Parathyroid adenoma (tissue), 2 donors: Measurements from ENCODE around the gene MARK4.

Source experiments
- H2AFZ ChIP-seq: fragments of 300-600 bp; sonication (generic); one replicate; pipeline ENCODE4 v1.7.0; 2017; ENCODE audit warnings: antibody characterized with exemption, mild to moderate bottlenecking
- H3K27ac ChIP-seq: fragments of 300-600 bp; sonication (generic); one replicate; pipeline ENCODE4 v1.7.0; 2017
- H3K27me3 ChIP-seq: fragments of 300-600 bp; sonication (generic); one replicate; pipeline ENCODE4 v1.7.0; 2017; ENCODE audit warnings: low read length; ENCODE audit not compliant: control insufficient read depth, insufficient read depth
- H3K36me3 ChIP-seq: fragments of 300-600 bp; sonication (generic); one replicate; pipeline ENCODE4 v1.7.0; 2017; ENCODE audit warnings: low read length; ENCODE audit not compliant: control insufficient read depth, insufficient read depth
- H3K4me1 ChIP-seq: fragments of 300-600 bp; sonication (generic); one replicate; pipeline ENCODE4 v1.7.0; 2017; ENCODE audit warnings: control low read depth
- H3K4me2 ChIP-seq: fragments of 300-600 bp; sonication (generic); one replicate; pipeline ENCODE4 v1.7.0; 2017; ENCODE audit warnings: low read length
- H3K4me3 ChIP-seq: fragments of 300-600 bp; sonication (generic); one replicate; pipeline ENCODE4 v1.7.0; 2017; ENCODE audit warnings: low read depth, low read length
- H3K79me2 ChIP-seq: fragments of 300-600 bp; sonication (generic); one replicate; pipeline ENCODE4 v1.7.0; 2017; ENCODE audit warnings: control low read depth
- H3K9ac ChIP-seq: fragments of 300-600 bp; sonication (generic); one replicate; pipeline ENCODE4 v1.7.0; 2017; ENCODE audit warnings: mild to moderate bottlenecking
- H3K9me3 ChIP-seq: fragments of 300-600 bp; sonication (generic); one replicate; pipeline ENCODE4 v1.7.0; 2017; ENCODE audit warnings: low read length; ENCODE audit not compliant: control insufficient read depth
- TF ChIP-seq, protein P1 (sequence below): fragments of 300-600 bp; sonication (generic); IDR thresholded peaks from one replicate; pipeline ENCODE4 v1.7.0; 2017; ENCODE audit warnings: antibody characterized with exemption, mild to moderate bottlenecking
- donor health status: primary hyperparathyroidism.

The MARK4 gene

GRCh38 chr19:45217957-45218334 is 33.1 kb upstream of the MARK4 start:
- no peak overlapping the region for H3K4me2 ChIP-seq
- H3K27me3 ChIP-seq: no peaks in the 10 kb centered on the region
- H3K4me1 ChIP-seq: no peaks in the 10 kb centered on the region
- H2AFZ ChIP-seq: no peak overlapping the region
- no peaks in the 10 kb centered on the region for H3K79me2 ChIP-seq
- no peak overlapping the region for H3K27ac ChIP-seq
- TF ChIP-seq, protein P1, sequence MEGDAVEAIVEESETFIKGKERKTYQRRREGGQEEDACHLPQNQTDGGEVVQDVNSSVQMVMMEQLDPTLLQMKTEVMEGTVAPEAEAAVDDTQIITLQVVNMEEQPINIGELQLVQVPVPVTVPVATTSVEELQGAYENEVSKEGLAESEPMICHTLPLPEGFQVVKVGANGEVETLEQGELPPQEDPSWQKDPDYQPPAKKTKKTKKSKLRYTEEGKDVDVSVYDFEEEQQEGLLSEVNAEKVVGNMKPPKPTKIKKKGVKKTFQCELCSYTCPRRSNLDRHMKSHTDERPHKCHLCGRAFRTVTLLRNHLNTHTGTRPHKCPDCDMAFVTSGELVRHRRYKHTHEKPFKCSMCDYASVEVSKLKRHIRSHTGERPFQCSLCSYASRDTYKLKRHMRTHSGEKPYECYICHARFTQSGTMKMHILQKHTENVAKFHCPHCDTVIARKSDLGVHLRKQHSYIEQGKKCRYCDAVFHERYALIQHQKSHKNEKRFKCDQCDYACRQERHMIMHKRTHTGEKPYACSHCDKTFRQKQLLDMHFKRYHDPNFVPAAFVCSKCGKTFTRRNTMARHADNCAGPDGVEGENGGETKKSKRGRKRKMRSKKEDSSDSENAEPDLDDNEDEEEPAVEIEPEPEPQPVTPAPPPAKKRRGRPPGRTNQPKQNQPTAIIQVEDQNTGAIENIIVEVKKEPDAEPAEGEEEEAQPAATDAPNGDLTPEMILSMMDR: no peak
- no peaks in the 10 kb centered on the region for H3K36me3 ChIP-seq
- H3K9ac ChIP-seq: no peak overlapping the region
- H3K4me3 ChIP-seq: no peak overlapping the region
- H3K9me3 ChIP-seq: no peaks in the 10 kb centered on the region

GRCh38 chr19:45218426-45218825 is 32.6 kb upstream of the MARK4 start:
- Histone ChIP-seq H3K27ac (no peak overlapping the region), H3K9me3 (no peaks in the 10 kb centered on the region), H3K36me3 (no peaks in the 10 kb centered on the region), H3K4me3 (no peak overlapping the region), H3K27me3 (no peaks in the 10 kb centered on the region), H3K4me1 (no peaks in the 10 kb centered on the region), H3K9ac (no peak overlapping the region), H3K4me2 (no peak overlapping the region), H2AFZ (no peak overlapping the region), H3K79me2 (no peaks in the 10 kb centered on the region)
- TF ChIP-seq, protein P1: no peak

GRCh38 chr19:45218911-45219743 is 31.9 kb upstream of the MARK4 start:
- no peaks in the 10 kb centered on the region for H3K36me3 ChIP-seq
- H2AFZ ChIP-seq: no peak overlapping the region
- TF ChIP-seq, protein P1: no peak
- H3K4me3 ChIP-seq: no peak overlapping the region
- no peaks in the 10 kb centered on the region for H3K79me2 ChIP-seq
- no peaks in the 10 kb centered on the region for H3K4me1 ChIP-seq
- H3K9me3 ChIP-seq: no peaks in the 10 kb centered on the region
- no peaks in the 10 kb centered on the region for H3K27me3 ChIP-seq
- no peak overlapping the region for H3K4me2 ChIP-seq
- no peak overlapping the region for H3K9ac ChIP-seq
- H3K27ac ChIP-seq: no peak overlapping the region

DNA sequence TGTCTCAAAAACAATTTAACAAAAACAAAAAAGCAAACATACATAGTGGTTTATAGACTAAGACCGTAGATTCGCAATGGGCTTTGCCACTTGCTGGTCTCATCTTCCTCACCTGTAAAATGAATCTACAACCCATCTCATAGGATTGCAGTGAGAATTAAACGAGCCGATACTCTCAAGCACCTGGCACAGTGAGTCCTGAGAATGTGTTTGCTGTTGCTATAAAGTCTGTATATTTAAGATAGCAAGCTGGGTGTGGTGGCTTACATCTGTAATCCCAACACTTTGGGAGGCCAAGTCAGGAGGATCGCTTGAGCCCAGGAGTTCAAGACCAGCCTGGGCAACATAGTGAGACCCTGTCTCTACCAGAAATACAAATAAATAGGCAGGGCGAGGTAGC is 28.3 kb upstream of the MARK4 start:
- Histone ChIP-seq H3K27ac (no peak overlapping the region), H3K4me3 (no peak overlapping the region), H3K4me1 (no peaks in the 10 kb centered on the region), H3K9ac (no peak overlapping the region), H3K9me3 (no peaks in the 10 kb centered on the region), H3K36me3 (no peaks in the 10 kb centered on the region), H3K4me2 (no peak overlapping the region), H3K79me2 (no peaks in the 10 kb centered on the region), H3K27me3 (no peaks in the 10 kb centered on the region), H2AFZ (no peak overlapping the region)
- TF ChIP-seq, protein P1: no peak

- H3K36me3 ChIP-seq: no peaks in the 10 kb centered on the region
- no peak overlapping the region for H3K9ac ChIP-seq
- no peaks in the 10 kb centered on the region for H3K4me1 ChIP-seq
- H2AFZ ChIP-seq: no peak overlapping the region
- H3K9me3 ChIP-seq: no peaks in the 10 kb centered on the region
- no peaks in the 10 kb centered on the region for H3K27me3 ChIP-seq
- H3K4me2 ChIP-seq: no peak overlapping the region
- no peak overlapping the region for H3K27ac ChIP-seq
- H3K79me2 ChIP-seq: no peaks in the 10 kb centered on the region
- TF ChIP-seq, protein P1: no peak
- H3K4me3 ChIP-seq: no peak overlapping the region
Measured at GRCh38 chr19:45223879-45224278, 27.2 kb upstream of the MARK4 start.
